Measurements from ENCODE around the gene RETSAT. TPM values are rescaled to one million over a fixed set of nuclear protein-coding genes. Genes with fewer than 3 reads are reported as not detected.

The RETSAT gene
- total RNA-seq (10 to 100 TPM; 26.5 to 54.6 (median 42.1) TPM), polyA plus RNA-seq (100 to 1,000 TPM in 1 of 3 donors, 10 to 100 TPM in 2; 33.6 to 112 (median 36.5) TPM)

DNA sequence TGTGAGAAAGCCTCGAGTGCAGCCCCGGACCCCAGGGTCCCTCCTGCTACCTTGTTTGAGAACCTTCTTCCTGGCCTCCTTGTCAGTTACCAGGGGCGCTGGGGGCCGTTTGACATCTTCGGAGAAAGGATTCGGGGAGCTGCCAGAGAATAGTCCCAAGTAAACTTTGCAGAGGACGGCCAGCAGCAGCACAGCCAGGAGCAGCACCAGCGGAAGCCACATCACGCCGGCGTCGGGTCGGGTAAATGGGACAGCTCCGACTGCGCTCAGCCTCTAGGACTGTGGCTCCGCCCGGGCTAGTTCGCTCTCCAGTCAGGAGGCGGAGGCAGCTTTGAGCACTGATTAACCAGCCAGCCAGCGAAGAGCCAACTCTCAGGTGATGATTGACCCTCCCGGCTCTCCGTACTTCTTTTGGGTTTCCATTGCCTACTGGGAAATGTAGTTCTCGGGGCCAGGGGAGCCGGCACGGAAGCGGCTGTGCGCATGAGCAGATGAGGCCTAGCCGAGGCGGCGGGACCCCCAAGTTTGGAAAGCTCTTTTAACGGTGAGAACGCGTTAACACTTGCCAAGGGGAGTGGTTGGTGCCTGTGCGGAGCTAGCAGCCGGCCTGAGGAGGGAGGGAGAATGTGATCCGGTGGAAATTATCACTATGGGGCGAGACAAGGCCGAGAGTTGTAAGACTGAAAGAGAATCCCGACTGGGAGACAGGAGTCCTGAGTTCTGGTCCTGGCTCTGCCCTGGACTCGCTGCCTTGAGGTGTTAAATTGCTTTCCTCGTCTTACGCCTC is at the start of gene RETSAT, which contains the start of gene ELMOD3:
Gene RETSAT, minus strand, starts transcription at position 243 of the 787 bp plus-strand sequence. Its CDS starts 21 bp downstream, at position 222.
Gene ELMOD3, plus strand, starts transcription at position 484 of the 787 bp plus-strand sequence. CDS start 2,430 bp downstream, outside the sequence.
- peak; percentile 99 for DNase-seq
- WGBS, 2 donors: 0 to 1% methylated on average over 42 of the region's 42 CpGs
- H3K36me3 ChIP-seq: peaks cover 11 to 53% (median 25%) of the 10 kb centered on the region in 4 donors
- intact Hi-C loops (cut with DNase I): loop anchor here (1.0 to 10.0 kb wide), 2 partner anchors 185 to 750 kb away; partner anchors contain the start of genes MAT2A, POLR1A and PTCD3
- peak; percentile 81 to 95 (median 94) for TF ChIP-seq POLR2AphosphoS5 (IDR thresholded peaks at IDR 0.05)
- TF ChIP-seq, protein P1, sequence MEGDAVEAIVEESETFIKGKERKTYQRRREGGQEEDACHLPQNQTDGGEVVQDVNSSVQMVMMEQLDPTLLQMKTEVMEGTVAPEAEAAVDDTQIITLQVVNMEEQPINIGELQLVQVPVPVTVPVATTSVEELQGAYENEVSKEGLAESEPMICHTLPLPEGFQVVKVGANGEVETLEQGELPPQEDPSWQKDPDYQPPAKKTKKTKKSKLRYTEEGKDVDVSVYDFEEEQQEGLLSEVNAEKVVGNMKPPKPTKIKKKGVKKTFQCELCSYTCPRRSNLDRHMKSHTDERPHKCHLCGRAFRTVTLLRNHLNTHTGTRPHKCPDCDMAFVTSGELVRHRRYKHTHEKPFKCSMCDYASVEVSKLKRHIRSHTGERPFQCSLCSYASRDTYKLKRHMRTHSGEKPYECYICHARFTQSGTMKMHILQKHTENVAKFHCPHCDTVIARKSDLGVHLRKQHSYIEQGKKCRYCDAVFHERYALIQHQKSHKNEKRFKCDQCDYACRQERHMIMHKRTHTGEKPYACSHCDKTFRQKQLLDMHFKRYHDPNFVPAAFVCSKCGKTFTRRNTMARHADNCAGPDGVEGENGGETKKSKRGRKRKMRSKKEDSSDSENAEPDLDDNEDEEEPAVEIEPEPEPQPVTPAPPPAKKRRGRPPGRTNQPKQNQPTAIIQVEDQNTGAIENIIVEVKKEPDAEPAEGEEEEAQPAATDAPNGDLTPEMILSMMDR (IDR thresholded peaks at IDR 0.05): no peak
- peak; percentile 77 to 91 for TF ChIP-seq POLR2A (IDR thresholded peaks at IDR 0.05)
- H3K4me1 ChIP-seq: peaks cover 0 to 44% (median 27%) of the 10 kb centered on the region in 4 donors
- peak within 1 kb of the TSS; percentile 80 to 88 (median 84) for H3K27ac ChIP-seq
- H3K9me3 ChIP-seq: no peaks in the 10 kb centered on the region
- H3K27me3 ChIP-seq: no peaks in the 10 kb centered on the region
- H3K4me3 ChIP-seq: peak within 1 kb of the TSS; percentile 56 to 83 (median 64)

DNA sequence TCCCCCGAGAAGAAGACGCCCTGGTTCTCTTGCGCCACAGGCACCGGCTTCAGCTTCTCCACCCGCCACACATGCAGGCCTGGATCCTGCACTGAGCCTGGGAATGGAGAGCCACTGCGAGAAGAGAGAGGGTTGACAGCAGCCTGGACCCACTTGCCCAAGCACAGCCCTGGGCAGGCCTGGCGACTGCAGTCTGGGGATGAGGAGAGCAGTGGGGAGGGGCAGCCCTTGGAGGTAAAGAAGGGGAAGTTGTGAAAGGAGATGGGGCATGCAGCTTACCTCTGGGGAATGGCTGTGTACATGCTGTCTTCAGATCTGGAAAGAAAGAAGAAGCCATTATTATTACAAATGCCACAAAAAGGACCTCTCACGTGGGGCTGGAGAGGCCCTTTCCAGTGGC is 47.5 kb upstream of the RETSAT start:
- H3K36me3 ChIP-seq: peaks cover 0 to 3% (median 0%) of the 10 kb centered on the region in 4 donors
- no peaks in the 10 kb centered on the region for H3K27me3 ChIP-seq
- H3K9me3 ChIP-seq: no peaks in the 10 kb centered on the region
- H3K27ac ChIP-seq: no peak overlapping the region
- H3K4me1 ChIP-seq: peaks cover 0 to 17% (median 7%) of the 10 kb centered on the region in 4 donors
- TF ChIP-seq, protein P1 (IDR thresholded peaks at IDR 0.05): no peak
- TF ChIP-seq POLR2AphosphoS5 (IDR thresholded peaks at IDR 0.05) (no peak), EP300 (IDR thresholded peaks at IDR 0.05) (no peak), POLR2A (IDR thresholded peaks at IDR 0.05) (no peak)
- no peak overlapping the region for H3K4me3 ChIP-seq
- peak; percentile 60 for DNase-seq
- intact Hi-C loops (cut with DNase I): no loop called here
- WGBS, 2 donors: 86 to 94% methylated on average over 8 of the region's 8 CpGs

DNA sequence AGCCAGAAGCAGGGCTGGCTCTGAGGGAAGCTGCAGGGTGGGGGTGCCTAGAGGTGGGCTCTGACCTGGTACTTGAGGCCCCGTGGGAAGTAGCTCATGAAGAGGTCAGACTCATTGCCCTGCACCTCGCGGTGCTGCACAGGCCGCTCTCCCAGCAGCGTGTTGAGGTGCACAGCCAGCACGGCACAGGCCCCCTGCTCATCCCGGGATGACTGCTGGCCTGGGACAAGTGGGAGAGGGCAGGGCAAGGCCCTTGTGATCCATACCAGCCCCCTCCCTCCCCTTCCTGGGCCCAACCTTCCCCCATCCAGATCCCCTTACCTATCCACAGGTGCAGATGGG is 47.1 kb upstream of the RETSAT start:
- TF ChIP-seq, protein P1 (IDR thresholded peaks at IDR 0.05): no peak
- TF ChIP-seq POLR2A (IDR thresholded peaks at IDR 0.05): no peak
- H3K9me3 ChIP-seq: no peaks in the 10 kb centered on the region
- peaks cover 0 to 3% (median 0%) of the 10 kb centered on the region in 4 donors for H3K36me3 ChIP-seq
- H3K27me3 ChIP-seq: no peaks in the 10 kb centered on the region
- H3K27ac ChIP-seq: no peak overlapping the region
- peaks cover 0 to 21% (median 11%) of the 10 kb centered on the region in 4 donors for H3K4me1 ChIP-seq
- 93% methylated on average over 7 of the region's 7 CpGs for WGBS, 2 donors
- peak; percentile 46 for DNase-seq
- H3K4me3 ChIP-seq: no peak overlapping the region
- intact Hi-C loops (cut with DNase I): no loop called here

DNA sequence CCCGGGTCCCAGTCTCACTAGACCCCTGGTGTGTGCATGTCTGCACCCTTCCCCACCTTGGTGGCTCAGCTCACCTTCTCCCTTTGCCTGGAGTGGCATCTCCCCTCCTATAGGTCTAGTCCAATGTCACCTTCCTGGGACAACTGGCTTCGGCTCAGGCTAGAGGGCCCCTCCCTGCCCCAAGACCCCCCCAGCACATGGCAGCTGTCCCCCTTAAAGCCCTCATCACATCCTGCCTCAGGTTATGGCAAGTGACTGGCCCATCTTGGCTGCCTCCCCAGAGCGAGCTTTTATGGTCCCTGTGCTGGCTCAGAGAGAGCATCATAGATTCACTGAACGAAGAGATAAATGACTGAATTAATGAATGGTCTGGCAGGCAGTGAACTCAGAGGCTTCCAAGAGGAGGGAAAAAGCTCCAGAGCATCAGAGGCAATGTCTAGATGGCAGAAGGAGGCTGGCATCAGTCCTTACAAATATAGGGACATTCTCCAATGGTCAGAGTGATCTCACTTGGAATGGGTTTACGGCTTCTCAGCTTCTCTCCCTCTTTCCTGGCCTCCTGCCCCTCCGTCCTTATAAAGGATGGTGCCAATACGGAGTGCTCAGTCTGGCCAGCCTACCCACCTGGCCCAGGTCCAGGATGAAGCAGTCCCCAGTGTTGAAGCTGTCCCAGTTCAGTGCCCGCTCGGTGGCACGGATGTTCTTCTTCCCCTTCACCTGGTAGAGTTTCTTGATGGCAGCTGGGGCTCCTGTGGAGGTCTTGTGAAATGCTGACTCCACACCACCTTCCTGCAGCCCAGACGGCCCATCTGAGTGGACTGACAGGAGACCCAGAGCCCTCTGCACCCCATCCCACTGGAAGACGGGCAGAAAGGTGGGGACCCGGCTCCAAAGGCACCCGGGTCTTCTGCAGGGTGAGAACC is 46.5 kb upstream of the RETSAT start:
- H3K27ac ChIP-seq: peak overlapping the region in 2 of 4 donors; percentile 16 to 25
- 90 to 93% methylated on average over 14 of the region's 14 CpGs for WGBS, 2 donors
- no peak overlapping the region for H3K4me3 ChIP-seq
- TF ChIP-seq EP300 (IDR thresholded peaks at IDR 0.05) (no peak), POLR2A (IDR thresholded peaks at IDR 0.05) (no peak), POLR2AphosphoS5 (IDR thresholded peaks at IDR 0.05) (no peak)
- TF ChIP-seq, protein P1 (IDR thresholded peaks at IDR 0.05): no peak
- peaks cover 0 to 27% (median 17%) of the 10 kb centered on the region in 4 donors for H3K4me1 ChIP-seq
- peak; percentile 57 for DNase-seq
- H3K27me3 ChIP-seq: no peaks in the 10 kb centered on the region
- intact Hi-C loops (cut with DNase I): no loop called here
- H3K36me3 ChIP-seq: peaks cover 0 to 3% (median 0%) of the 10 kb centered on the region in 4 donors
- no peaks in the 10 kb centered on the region for H3K9me3 ChIP-seq

Data from sigmoid colon (tissue), 7 donors.